Activated T-helper 1 cell treated with anti-CD3 and anti-CD28 coated beads, Interleukin-2, amount 50 U/mL, for 16 hours (primary cell): Measurements from ENCODE around the gene LAMB1.

Experiments used
- DNase-seq, 2 donors: peaks; one replicate each; pipeline ENCODE4 v3.0.0-alpha.2; 2020; ENCODE audit warnings: low read depth in 1 of 2, low spot score in 1 of 2

The LAMB1 gene

GRCh38 chr7:107882766-107883165 lies 120.2 kb downstream of the LAMB1 start:
- DNase-seq, result no peak

- no peak for DNase-seq
These were observed 123.4 kb downstream of the LAMB1 start for GRCh38 chr7:107879400-107880035.

- DNase-seq, result no peak
These were observed 124.3 kb downstream of the LAMB1 start for GRCh38 chr7:107878636-107879035.

- no peak for DNase-seq
These were observed 125.1 kb downstream of the LAMB1 start for GRCh38 chr7:107877731-107878382.

GRCh38 chr7:107876916-107877315 lies 126.0 kb downstream of the LAMB1 start:
- no peak for DNase-seq

GRCh38 chr7:107874605-107875446 lies 128.1 kb downstream of the LAMB1 start:
- DNase-seq, result no peak

GRCh38 chr7:107874111-107874510 lies 128.8 kb downstream of the LAMB1 start:
- DNase-seq, result no peak
